OCI-LY7 (cell line): ENCODE measurements around the gene IKZF1. TPM values are rescaled to one million over a fixed set of nuclear protein-coding genes. Genes with fewer than 3 reads are reported as not detected.

Source experiments
- BruUV-seq: library from RNA; stranded (reverse); fragments of 400-500 nt; replicated peaks from 2 replicates; lab custom pipeline; 2021; lab: Mats Ljungman, UMichigan
- CTCF ChIA-PET: fragments of 300-600 bp; sonication (Branson Sonifier 250); formaldehyde crosslinking; loops from one replicate; lab custom pipeline; 2022; ENCODE audit warnings: antibody characterized with exemption; ENCODE audit not compliant: unreplicated experiment; lab: Charles Lee
- POLR2A ChIA-PET: fragments of 300-600 bp; sonication (Branson Sonifier 250); formaldehyde crosslinking; loops from one replicate; lab custom pipeline; 2022; ENCODE audit warnings: antibody characterized with exemption; lab: Charles Lee
- DNase-seq: peaks from one replicate; pipeline ENCODE4 v3.0.0-alpha.2; 2015; ENCODE audit warnings: low spot score
- H2AFZ ChIP-seq: fragments of 200-600 bp; sonication (generic), shearing (Covaris generic); 2 replicates; pipeline ENCODE4 v1.6.1; 2014; ENCODE audit warnings: mild to moderate bottlenecking, antibody characterized with exemption, low read length, moderate library complexity
- H3K27ac ChIP-seq: fragments of 200-600 bp; sonication (generic); 2 replicates; pipeline ENCODE4 v1.5.1; 2014; ENCODE audit warnings: mixed run types, low read depth, mild to moderate bottlenecking, moderate library complexity, low read length, inconsistent platforms; ENCODE audit not compliant: poor library complexity, severe bottlenecking
- H3K36me3 ChIP-seq: fragments of 200-600 bp; sonication (generic); 2 replicates; pipeline ENCODE4 v1.6.1; 2014; ENCODE audit warnings: mild to moderate bottlenecking, antibody characterized with exemption, low read length, moderate library complexity, mixed read lengths; ENCODE audit not compliant: insufficient read depth
- H3K4me1 ChIP-seq: fragments of 200-600 bp; sonication (generic); 2 replicates; pipeline ENCODE4 v1.5.1; 2014; ENCODE audit warnings: mild to moderate bottlenecking, low read length; ENCODE audit not compliant: insufficient read depth, poor library complexity, severe bottlenecking
- H3K4me2 ChIP-seq: fragments of 200-600 bp; sonication (generic); 2 replicates; pipeline ENCODE4 v1.6.1; 2014; ENCODE audit warnings: mild to moderate bottlenecking, low read length
- H3K4me3 ChIP-seq: fragments of 200-600 bp; sonication (generic); 2 replicates; pipeline ENCODE4 v1.5.1; 2014; ENCODE audit warnings: mild to moderate bottlenecking, low read depth, low read length; ENCODE audit not compliant: poor library complexity, severe bottlenecking
- H3K79me2 ChIP-seq: fragments of 200-600 bp; sonication (generic); 2 replicates; pipeline ENCODE4 v1.6.1; 2016; ENCODE audit warnings: low read depth, mild to moderate bottlenecking, low read length, moderate library complexity, mixed read lengths; ENCODE audit not compliant: insufficient read depth
- H3K9me2 ChIP-seq: fragments of 200-600 bp; sonication (generic); 2 replicates; pipeline ENCODE4 v1.6.1; 2016; ENCODE audit warnings: mild to moderate bottlenecking, low read length, mixed read lengths; ENCODE audit not compliant: insufficient read depth
- H3K9me3 ChIP-seq: fragments of 200-600 bp; sonication (generic); 2 replicates; pipeline ENCODE4 v1.6.1; 2014; ENCODE audit warnings: mild to moderate bottlenecking, mixed run types, low read length, mixed read lengths
- H4K20me1 ChIP-seq: fragments of 200-600 bp; sonication (generic); 2 replicates; pipeline ENCODE4 v1.6.1; 2014; ENCODE audit warnings: mild to moderate bottlenecking, antibody characterized with exemption, low read length, moderate library complexity, mixed read lengths; ENCODE audit not compliant: insufficient read depth
- CTCF ChIP-seq: fragments of 200-600 bp; sonication (generic); conservative IDR thresholded peaks from 2 replicates; pipeline ENCODE4 v1.5.1; 2014; ENCODE audit warnings: mild to moderate bottlenecking, antibody characterized with exemption, low read length, moderate library complexity, mixed read lengths
- EZH2phosphoT487 ChIP-seq: fragments of 200-600 bp; sonication (generic); IDR thresholded peaks from 2 replicates; pipeline ENCODE4 v1.6.1; 2018; ENCODE audit warnings: low read depth, borderline replicate concordance, mild to moderate bottlenecking, mixed run types, antibody characterized with exemption, low read length, moderate library complexity, mixed read lengths
- intact Hi-C: fragments of 100-400 bp; cut with micrococcal nuclease; formaldehyde crosslinking; loops from one replicate; pipeline ENCODE4 v1.10.0; 2022; ENCODE audit not compliant: unreplicated experiment
- total RNA-seq, 2 experiments: library from RNA; depleted of rRNA in 1 of 2; stranded (reverse); fragments of >200 nt in 1 of 2; shearing (Covaris generic) in 1 of 2; gene quantifications; 2 replicates each; pipeline ENCODE4 v1.2.3, GENCODE V29; 2014 to 2022

Gene IKZF1
- total RNA-seq, 2 experiments from 2014 or later: 108 to 161 TPM

GRCh38 chr7:50382455-50382854, 77.9 kb downstream of the IKZF1 start:
- Histone ChIP-seq H3K4me2 (no peak overlapping the region), H3K36me3 (peaks cover 98% of the 10 kb centered on the region), H2AFZ (no peak overlapping the region), H3K9me2 (no peaks in the 10 kb centered on the region), H3K27ac (no peak overlapping the region), H3K79me2 (no peaks in the 10 kb centered on the region), H3K9me3 (no peaks in the 10 kb centered on the region), H4K20me1 (0 out of 2 replicates have a peak, but pooled peaks cover 3% of the 10 kb centered on the region), H3K4me1 (no peaks in the 10 kb centered on the region), H3K4me3 (no peak overlapping the region)
- ChIA-PET POLR2A (interaction anchor here (0.8 kb wide), 1 partner anchor 21 kb away, joined by 3 read pairs; no protein-coding TSS in a partner anchor), CTCF (no interaction called here)
- intact Hi-C loops: no loop called here
- no TSS peak for BruUV-seq
- DNase-seq: no peak
- TF ChIP-seq EZH2phosphoT487: no peak
- no peak for TF ChIP-seq CTCF

- Histone ChIP-seq H3K4me1 (no peaks in the 10 kb centered on the region), H3K27ac (no peak overlapping the region), H3K4me2 (no peak overlapping the region), H4K20me1 (no peaks in the 10 kb centered on the region), H3K9me2 (no peaks in the 10 kb centered on the region), H3K9me3 (no peaks in the 10 kb centered on the region), H3K36me3 (peaks cover 98% of the 10 kb centered on the region), H2AFZ (no peak overlapping the region), H3K79me2 (no peaks in the 10 kb centered on the region), H3K4me3 (no peak overlapping the region)
- TF ChIP-seq CTCF (no peak), EZH2phosphoT487 (no peak)
- no peak for DNase-seq
- CTCF ChIA-PET: no interaction called here
- POLR2A ChIA-PET: no interaction called here
- intact Hi-C loops: no loop called here
- no TSS peak for BruUV-seq
Measured at GRCh38 chr7:50387351-50387750, 82.8 kb downstream of the IKZF1 start.

GRCh38 chr7:50389961-50390360, 85.4 kb downstream of the IKZF1 start:
- Histone ChIP-seq H3K9me2 (no peaks in the 10 kb centered on the region), H4K20me1 (no peaks in the 10 kb centered on the region), H2AFZ (no peak overlapping the region), H3K27ac (no peak overlapping the region), H3K9me3 (no peaks in the 10 kb centered on the region), H3K79me2 (no peaks in the 10 kb centered on the region), H3K36me3 (peaks cover 98% of the 10 kb centered on the region), H3K4me3 (no peak overlapping the region), H3K4me1 (no peaks in the 10 kb centered on the region), H3K4me2 (no peak overlapping the region)
- no peak for TF ChIP-seq EZH2phosphoT487
- TF ChIP-seq CTCF: no peak
- ChIA-PET POLR2A (interaction anchor here (0.6 kb wide), 1 partner anchor 20 kb away, joined by 3 read pairs; no protein-coding TSS in a partner anchor), CTCF (no interaction called here)
- DNase-seq: no peak
- intact Hi-C loops: no loop called here
- BruUV-seq: no TSS peak
